HG03460 (cell line): ENCODE measurements around the gene SLC41A1.
"Not testable (repeated sequence)": the region's sequence is repeated elsewhere in the genome, so short reads cannot be mapped to it uniquely, and the experiment has no call there.

Experiments used
- ATAC-seq: cut with Tn5 transposase; IDR thresholded peaks from one replicate; pipeline ENCODE4 v1.9.1; 2021; ENCODE audit not compliant: unreplicated experiment

SLC41A1 gene

DNA sequence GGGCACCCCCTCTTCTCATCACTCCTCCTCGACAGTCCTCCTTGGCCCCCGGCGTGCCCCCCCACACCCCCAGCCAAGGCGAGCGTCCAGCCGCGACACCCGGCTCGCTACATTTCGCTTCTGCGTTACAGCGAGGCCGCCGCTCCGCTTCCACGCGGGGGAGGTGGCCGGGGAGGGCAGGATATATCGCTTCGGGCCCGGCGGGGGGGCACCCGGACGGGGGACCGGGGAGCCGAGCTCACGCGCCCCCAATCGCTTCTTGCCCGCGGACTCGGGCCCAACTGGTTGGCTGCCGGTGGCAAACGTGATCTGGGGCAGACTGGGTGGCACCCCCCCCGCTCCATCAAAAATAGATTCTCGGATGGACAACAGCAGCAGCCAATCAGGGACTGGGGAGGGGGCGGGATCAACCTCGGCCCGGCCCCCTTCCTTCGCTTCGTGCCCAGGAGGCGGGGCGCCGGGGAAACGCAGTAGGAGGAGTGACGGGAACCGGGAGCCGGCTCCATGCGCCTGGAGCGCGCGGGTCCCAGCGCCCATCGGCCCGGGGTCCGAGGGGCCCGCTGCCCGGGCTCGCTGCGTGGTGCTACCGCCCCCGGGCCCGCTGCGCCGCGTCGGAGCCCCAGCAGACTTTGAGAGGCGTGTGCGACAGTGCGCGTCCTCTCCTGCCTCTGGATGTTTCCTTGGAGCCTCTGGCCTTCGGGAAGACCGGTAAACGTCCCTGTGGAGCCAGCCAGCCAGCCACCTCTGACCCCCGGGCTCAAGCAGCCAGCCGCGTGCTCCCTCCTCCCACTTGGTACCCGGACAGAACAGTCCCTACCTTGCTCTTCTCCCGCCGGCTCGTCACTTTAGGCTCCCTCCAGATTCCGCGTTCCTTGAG is at the start of gene SLC41A1:
Gene SLC41A1, minus strand, starts transcription at position 321 of the 877 bp plus-strand sequence. CDS start 2,757 bp downstream, outside the sequence.
- peak; percentile 84 for ATAC-seq

- ATAC-seq: no peak
Measured at GRCh38 chr1:205861540-205861939, 48.5 kb upstream of the SLC41A1 start.

- ATAC-seq: no peak
Measured at GRCh38 chr1:205858141-205858961, 45.4 kb upstream of the SLC41A1 start.

DNA sequence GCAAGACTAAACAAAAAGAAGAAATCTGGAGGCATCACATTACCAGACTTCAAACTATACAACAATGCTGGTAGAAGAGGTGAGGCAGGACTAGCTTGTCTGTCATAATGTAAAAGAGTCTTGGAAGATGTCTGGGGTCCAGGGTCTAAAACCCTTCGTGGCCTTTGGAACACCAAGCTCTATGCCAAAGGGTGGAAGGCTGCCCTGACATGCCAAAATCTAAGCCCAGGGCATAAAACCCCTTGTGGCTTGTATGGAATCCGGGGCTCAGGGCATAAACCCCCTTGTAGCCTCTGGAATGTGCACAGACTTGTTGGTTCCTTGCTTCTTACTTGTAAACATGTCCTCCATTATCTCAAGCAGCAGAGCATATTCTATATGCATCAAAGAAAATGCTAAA is 44.5 kb upstream of the SLC41A1 start:
- ATAC-seq: not testable (repeated sequence)

GRCh38 chr1:205856433-205856832 is 43.4 kb upstream of the SLC41A1 start:
- no peak for ATAC-seq

- no peak for ATAC-seq
Measured at GRCh38 chr1:205852969-205853368, 40.0 kb upstream of the SLC41A1 start.

GRCh38 chr1:205851993-205852392 is 39.0 kb upstream of the SLC41A1 start:
- no peak for ATAC-seq

DNA sequence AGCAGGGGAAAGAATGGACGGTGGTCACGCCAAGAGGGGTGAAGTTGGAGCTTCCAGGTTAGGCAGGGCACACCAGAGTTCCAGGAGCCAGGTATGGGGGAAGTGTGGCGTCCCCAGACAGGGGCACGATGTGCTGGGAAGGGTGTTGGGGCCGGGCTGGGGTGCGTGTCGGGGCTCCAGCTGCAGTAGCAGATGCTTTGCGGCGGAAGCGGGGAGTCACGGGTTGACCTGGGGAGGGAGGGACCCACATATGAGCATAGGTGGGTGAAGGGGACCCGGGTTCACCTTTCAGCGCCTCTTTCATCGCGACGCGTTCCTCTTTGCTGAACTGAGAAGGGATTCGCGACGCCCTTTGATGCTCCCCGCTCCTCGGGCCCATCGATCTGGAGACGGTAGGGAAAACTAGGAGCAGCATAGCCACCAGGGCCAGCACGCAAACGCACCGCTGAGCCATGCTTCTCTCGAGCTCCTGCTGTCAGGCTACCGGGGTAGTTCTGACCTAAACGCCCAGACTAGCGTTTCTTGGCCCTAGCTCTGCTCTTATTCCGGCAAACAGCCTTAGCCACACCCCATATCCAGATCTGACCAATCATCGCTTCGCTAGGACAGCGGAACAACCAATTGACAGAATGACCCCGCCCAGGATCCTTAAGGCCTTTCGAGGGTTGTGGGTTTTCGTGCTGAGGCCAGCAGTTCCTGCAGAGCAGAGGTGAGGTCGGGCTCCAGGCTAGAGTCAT is 36.8 kb upstream of the SLC41A1 start, which contains the start of gene PM20D1:
Gene PM20D1, minus strand, starts transcription at position 514 of the 737 bp plus-strand sequence. Its CDS starts 60 bp downstream, at position 454.
- peak; percentile 99 for ATAC-seq

- ATAC-seq: no peak
Measured at GRCh38 chr1:205843036-205843859, 30.2 kb upstream of the SLC41A1 start.

DNA sequence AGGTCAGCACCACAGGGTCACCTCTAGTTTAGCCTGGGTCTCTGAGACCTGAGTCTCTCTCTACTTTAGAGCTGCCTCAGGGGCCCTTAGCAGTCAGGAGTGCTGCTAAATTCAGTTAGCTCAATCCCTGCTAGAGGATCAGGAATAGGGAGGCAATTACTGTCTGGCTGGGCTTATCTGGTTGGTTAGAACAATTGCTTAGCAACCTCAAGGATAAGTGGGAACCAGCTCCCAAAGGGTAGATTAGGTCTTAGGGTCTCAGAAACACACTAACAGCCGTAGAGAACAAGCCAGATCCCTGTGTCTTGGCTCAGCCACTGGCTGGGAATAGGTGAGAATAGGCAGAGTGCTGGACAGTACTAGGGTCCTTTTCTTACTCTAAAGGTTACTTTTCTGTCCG is 29.2 kb upstream of the SLC41A1 start:
- ATAC-seq: no peak

GRCh38 chr1:205840146-205840923 is 27.3 kb upstream of the SLC41A1 start:
- ATAC-seq: no peak

DNA sequence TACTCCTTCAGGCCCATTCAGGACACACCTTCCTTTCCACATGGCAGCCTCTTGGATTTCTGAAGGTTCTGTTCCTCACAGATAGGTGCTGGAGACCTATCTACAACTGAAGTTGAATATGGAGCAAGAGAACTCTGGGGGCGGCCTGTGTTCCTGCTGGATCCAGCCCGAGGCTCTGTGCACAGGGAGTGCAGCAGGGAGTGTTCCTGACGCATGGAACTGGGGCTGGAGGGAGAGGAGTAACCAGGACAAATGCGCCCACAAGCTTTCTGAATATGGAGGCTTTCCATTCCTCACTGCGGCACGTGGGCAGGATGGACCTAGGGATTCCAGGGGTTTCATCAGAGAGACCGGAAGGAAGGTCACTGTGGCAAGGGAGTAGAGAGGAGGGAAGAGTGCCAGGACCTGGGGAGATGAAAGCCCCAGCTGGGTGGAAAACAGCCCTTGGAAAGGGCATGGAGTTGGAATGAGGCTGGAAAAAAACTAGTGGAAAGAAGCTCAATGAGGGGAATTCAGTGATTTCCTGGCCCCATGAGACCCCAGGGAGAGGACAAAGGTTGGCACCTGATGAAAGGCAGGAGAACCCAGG is 24.5 kb upstream of the SLC41A1 start:
- no peak for ATAC-seq

GRCh38 chr1:205834751-205835150 is 21.8 kb upstream of the SLC41A1 start:
- no peak for ATAC-seq

- no peak for ATAC-seq
Measured at GRCh38 chr1:205832326-205832751, 19.3 kb upstream of the SLC41A1 start.

GRCh38 chr1:205827623-205828022 is 14.6 kb upstream of the SLC41A1 start:
- ATAC-seq: no peak

DNA sequence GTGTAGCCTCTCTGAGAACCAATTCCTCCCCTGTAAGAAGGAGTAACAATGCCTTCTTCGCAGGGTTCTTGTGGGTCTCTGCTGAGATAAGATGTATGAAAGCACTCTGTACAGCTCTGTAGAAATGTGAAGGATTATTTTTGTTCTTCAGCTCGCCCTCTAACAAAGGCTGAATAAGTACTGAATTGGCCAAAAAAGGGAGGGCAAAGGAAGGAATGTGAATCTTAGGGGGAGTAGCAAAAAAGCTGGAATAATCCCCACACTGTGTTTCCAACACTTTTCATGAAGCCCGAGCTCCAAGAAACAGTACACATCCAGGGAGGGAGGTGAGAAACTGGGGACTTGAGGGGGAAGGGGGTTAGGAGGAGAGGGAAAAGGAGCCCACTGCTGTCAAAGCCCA is 14.0 kb upstream of the SLC41A1 start:
- no peak for ATAC-seq

- no peak for ATAC-seq
Measured at GRCh38 chr1:205826016-205826806, 13.2 kb upstream of the SLC41A1 start.

DNA sequence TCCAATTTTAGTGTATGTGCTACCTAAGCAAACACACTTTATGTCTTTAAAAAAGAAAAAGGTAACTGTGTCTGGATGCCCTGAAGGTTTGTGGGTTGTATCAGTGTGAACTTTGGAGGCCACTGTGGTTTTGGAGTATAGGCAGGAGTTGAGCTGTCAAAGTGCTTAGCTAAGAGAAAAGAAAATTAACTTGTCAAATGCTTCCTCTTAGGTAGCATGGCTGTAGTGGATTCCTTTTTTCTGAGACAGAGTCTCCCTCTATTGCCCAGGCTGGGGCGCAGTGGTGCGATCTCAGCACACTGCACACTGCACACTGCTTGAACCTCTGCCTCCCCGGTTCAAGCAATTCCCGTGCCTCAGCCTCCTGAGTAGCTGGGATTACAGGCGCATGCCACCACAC is 11.2 kb upstream of the SLC41A1 start:
- no peak for ATAC-seq
